GM21529 (cell line): Measurements from ENCODE around the gene CYP8B1.

Experiments used
- ATAC-seq: cut with Tn5 transposase; IDR thresholded peaks from one replicate; pipeline ENCODE4 v1.9.1; 2021; ENCODE audit not compliant: unreplicated experiment

The CYP8B1 gene, protein sequence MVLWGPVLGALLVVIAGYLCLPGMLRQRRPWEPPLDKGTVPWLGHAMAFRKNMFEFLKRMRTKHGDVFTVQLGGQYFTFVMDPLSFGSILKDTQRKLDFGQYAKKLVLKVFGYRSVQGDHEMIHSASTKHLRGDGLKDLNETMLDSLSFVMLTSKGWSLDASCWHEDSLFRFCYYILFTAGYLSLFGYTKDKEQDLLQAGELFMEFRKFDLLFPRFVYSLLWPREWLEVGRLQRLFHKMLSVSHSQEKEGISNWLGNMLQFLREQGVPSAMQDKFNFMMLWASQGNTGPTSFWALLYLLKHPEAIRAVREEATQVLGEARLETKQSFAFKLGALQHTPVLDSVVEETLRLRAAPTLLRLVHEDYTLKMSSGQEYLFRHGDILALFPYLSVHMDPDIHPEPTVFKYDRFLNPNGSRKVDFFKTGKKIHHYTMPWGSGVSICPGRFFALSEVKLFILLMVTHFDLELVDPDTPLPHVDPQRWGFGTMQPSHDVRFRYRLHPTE

DNA sequence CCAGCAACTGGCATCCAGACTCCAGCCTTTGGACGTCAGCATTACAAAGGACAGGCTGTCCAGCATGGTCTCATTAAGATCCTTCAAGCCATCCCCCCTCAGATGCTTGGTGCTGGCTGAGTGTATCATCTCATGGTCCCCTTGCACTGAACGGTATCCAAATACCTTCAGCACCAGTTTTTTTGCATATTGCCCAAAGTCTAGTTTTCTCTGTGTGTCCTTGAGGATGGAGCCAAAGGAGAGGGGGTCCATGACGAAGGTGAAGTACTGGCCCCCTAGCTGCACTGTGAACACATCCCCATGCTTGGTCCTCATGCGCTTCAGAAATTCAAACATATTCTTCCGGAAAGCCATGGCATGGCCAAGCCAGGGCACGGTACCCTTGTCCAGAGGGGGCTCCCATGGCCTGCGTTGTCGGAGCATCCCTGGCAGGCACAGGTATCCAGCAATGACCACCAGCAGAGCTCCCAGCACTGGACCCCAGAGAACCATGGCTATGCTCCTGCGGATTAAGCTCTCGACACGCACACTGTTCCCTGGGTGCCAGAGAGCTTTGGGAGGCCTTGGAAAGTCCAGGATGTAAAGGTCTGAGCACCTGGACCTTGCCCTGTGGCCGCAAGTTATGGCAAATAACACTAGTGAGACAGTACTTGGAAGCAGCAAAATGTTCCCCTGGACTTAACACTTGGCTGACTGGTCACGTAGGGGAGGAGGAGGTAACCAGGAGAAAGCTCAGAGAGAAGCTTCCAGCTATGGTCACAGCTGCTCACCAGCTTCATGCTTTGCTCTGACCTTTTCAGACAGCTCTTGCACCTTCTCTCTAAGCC lies at the start of gene CYP8B1:
Gene CYP8B1 (minus strand): TSS at position 555 of the 827 bp plus-strand sequence. CDS start 63 bp downstream, at position 492.
- ATAC-seq: no peak

DNA sequence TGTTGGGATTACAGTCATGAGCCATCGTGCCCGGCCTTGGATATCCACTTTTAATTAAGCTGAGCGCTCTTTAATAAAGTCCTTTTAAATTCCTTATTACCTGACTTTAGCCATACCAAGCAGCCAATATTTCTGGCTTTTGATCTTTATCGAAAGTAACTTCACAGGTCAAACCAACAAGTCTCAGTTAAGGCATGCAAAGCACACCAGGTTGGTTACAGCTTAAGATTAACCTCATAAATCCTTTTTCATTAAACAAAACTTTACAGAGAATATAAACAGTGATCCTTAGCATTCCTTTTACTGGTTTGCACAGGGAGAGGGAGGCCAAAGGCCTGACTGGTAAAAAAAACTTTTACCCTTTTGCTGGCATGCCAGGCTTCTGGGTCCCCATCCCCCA lies 47.9 kb upstream of the CYP8B1 start:
- no peak for ATAC-seq

DNA sequence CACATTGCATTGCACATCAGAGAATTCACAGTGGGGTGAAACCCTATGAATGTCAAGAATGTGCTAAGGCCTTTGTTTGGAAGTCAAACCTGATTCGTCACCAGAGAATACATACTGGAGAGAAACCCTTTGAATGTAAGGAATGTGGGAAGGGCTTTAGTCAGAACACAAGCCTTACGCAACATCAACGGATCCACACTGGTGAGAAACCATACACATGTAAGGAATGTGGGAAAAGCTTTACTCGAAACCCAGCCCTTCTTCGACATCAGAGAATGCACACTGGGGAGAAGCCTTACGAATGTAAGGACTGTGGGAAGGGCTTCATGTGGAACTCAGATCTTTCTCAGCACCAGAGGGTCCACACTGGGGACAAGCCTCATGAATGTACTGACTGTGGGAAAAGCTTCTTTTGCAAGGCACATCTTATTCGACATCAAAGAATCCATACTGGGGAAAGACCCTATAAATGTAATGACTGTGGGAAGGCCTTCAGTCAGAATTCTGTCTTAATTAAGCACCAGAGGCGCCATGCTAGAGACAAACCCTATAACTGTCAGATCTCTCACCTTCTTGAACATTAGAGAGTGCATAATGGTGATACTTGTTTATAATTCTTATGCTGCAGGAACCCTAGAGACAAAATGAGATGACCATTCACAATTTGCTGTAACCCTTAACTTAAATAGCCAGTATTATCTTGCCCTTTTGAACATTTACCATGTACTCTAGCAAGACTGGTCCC lies 39.3 kb upstream of the CYP8B1 start:
- ATAC-seq: no peak

DNA sequence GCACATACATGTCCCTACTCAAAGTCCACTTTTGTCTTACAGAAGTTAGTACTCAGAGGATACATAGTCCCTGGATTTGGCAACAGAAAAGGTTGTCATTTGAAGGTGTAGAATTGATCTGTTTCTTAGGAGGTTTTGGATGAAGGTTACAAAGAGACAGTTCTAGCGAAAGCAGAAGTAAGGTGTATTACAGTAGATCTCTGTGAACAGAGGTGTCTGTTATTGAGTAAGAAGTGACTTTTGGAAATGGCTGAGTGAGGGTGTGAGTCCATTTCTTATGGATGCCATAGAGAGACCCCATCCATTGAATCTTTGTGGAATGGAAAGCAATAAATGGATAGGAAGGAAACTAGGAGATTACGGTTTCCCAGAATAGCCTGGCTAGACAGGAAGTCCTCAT lies 35.9 kb upstream of the CYP8B1 start:
- ATAC-seq: no peak

DNA sequence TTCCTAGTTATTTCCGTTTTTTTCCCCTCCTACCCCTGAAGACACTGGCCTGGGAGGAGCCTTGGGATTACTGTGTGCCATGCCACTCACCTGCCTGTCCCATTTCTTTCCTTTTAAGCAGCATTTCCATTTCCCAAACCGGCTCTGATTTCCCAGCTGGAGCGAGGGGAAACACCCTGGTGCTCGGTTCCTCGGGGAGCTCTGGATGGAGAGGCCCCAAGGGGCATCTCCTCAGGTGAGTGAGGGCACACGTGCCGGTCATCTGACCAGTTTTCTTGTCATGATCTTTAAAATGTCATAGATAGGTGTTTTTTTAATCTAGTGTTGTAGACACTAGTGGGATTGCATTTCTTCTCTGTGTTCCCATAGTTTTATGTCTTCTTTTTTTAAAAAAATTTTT lies 33.0 kb upstream of the CYP8B1 start:
- no peak for ATAC-seq

DNA sequence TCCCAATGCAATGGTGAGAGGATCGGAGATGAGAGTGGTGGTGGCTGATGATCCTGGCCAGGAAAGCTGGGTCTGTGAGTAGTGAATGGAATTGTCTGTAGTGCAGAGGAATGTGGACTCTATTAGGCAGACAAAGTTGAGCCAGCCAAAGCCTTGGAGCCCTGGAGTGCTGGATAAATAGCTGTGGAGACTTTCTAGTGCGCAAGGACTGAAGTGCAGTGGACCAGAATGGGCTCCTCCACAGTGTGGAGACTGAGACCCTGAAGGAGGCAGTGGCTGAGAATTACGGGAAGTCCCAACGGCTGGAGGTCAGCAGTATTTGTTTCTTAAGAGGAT lies 31.1 kb upstream of the CYP8B1 start:
- ATAC-seq: no peak

DNA sequence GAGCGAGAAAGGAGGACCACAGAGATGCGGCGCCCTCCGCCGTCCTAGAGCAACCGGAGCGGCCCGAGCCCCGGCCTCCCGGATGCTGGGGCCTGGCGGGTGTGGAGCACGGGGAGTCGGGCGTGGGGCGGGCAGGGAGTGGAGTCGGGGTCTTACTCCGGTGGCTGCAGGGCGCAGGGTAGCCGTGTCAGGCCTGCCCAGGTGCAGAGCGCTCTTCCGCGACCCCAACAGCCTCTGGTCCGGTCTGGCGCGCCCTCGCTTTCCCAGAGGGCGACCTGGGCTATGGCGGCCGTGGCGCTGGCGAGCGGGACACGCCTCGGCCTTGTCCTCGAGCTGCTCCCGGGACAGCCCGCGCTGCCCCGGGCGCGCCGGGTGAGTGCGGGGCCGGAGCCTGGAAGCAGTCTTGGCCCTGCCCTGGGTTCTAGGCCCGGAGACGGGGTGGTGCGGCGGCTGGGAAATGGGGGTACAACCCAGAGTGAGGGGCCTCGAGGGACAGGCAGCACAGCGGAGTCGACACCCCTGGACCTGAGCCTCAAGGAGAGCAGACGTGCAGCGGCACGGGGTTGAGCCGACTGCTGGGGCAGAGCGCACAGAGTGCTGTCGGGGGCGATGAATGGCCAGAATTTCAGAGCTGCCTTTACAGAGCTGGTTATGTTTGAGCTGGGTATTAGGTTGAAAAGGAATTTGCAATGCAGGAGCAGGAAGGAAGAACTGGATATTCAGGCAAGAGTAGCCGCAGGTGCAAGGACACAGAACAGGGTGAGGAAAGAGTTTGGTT lies 30.6 kb upstream of the CYP8B1 start, which contains the start of gene ZNF662:
Gene ZNF662 (plus strand): TSS at position 73 of the 778 bp plus-strand sequence. CDS start 1,973 bp downstream, outside the sequence.
- no peak for ATAC-seq

DNA sequence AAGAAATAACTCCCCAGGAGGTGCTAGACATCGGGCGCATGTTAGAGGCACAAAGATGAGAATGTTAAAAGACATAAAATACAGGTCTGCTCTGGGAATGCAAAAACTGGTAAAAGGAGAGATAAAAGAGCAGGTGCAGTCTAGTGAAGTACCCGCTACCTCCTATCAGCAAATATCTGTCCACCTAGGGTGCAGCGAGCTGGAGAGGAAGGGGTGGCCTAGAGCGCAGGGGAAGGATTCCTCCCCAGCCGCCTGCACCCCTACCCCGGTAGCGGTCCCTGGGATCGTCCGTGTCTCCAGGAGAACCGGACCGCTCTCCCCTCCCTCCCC lies 30.0 kb upstream of the CYP8B1 start:
- no peak for ATAC-seq

DNA sequence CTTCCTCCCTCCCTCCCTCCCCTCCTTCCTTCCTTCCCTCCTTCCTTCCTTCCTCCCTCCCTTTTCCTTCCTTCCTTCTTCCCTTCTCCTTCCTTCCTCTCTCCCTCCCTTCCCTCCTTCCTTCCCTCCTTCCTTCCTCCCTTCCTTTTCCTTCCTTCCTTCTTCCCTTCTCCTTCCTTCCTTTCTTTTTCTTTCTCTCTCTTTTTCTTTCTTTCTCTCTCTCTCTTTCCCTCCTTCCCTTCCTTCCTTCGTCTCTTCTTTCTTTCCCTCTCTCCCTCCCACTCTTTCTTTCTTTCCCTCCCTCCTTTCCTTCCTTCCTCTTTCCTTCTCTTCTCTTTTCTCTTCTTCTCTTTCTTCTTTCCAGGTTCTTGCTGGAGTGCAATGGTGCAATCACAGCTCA lies 28.4 kb upstream of the CYP8B1 start:
- no peak for ATAC-seq

DNA sequence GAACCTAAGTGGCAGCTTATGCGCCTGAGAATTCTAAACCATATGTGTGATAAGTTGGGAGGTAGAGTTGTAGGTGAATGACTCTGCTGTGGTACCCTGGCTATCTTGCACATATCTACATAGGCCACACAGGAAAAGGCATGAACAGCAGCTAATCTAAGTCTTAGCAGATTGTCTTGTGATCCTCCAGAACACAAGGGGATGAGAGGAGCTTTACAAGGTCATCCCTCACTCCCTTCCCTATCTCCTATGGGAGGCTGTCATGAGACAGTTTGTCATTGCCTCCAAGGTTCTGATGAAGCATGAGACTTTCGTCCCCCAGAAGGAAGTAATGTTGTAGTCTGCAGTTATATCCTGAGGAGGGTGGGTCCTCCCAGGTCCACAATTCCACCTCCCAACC lies 26.6 kb upstream of the CYP8B1 start:
- no peak for ATAC-seq

DNA sequence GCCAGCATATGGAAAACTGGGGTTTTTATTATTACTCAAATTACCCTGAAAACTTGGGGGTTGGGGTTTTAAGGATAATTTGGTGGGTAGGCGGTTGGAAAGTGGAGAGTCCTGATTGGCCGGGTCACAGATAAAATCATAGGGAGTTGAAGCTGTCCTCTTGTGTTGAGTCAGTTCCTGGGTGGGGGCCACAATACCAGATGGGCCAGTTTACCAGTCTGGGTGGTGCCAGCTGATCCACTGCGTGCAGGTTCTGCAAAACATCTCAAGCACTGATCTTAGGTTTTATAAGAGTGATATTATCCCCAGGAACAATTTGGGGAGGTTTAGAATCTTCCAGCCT lies 25.4 kb upstream of the CYP8B1 start:
- ATAC-seq: no peak

DNA sequence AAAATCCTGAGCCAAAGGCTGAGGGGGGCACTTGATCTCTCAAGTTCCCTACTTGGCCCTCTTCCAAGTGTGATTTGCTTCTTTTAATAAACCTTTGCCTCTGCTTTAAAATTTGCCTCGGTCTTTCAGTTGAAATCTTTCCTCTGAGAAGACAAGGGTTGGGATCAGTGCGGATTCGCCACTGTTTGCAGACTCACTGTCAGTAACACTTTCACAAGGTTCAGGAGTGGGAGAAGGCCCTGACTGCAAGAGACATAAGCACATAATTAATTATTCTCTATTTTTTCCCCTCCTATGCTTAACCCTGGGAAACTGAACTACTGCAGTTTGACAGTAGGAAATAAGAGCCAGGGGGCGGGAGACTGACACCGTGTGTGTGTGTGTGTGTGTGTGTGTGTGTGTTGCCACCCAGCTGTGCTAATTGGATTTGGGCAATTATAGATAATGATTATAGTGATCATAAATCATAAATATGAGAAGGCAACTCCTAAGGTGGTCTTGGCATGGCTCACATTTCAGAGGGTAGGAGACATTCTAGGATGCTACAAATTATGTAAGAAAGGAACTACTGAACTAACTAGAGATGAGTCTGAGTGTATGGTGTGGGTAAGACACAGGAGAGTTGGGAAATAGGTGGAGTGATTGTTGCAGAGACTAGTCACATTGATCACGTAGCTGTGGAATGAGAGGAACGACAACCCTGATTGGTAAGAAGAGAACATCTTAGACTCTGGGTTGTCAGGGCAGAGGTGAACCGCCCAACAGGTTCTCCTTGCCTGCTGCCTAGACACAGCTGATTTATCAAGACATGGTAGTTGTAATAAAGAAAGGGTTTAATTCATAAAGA lies 24.8 kb upstream of the CYP8B1 start:
- ATAC-seq: no peak

DNA sequence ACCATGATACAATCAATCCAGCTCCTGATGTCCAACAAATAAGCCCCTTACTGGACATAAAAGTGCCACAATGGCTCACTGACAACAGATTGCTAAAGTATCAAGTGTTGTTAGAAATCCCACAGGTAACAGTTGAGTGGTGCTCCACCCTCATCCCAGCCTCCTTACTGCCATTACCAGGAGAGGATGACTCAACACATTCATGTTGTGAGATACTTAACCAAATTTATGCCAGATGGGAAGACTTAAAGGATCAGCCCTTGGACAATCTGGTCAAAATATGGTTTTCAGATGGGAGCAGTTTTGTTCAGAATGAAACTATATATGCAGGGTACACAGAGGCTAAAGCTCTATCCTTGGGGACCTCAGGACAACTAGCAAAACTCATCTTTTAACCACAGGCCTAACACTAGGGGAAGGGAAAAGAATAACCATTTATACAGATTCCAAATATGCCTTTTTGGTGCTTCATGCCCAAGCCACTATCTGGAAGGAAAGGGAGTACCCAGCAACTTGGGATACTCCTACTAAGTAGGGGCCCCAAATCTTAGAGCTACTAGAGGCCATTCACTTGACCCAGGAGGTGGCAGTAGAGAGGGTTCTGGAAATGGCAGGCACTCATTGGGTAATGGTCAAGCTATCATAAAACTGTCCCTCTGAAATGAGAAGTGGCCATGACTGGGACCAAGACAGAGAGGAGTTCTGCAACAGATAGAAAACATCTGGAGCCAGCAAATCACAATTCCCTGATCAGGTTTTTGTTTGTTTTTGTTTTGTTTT lies 23.4 kb upstream of the CYP8B1 start:
- ATAC-seq: no peak

DNA sequence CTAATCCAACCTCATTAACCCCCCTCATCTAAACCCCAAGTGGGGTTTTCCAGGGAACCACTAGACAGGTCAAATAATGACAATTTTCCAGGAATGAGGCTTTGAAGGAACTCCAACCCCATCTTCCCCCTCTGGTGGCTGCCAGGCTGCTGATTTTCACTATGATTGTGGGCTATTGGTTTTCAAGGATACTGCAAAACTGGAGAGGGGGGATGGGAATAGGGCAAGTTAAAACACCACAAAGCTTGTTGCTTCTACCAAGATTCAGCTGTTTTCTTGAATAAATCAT lies 19.8 kb upstream of the CYP8B1 start:
- ATAC-seq: no peak

DNA sequence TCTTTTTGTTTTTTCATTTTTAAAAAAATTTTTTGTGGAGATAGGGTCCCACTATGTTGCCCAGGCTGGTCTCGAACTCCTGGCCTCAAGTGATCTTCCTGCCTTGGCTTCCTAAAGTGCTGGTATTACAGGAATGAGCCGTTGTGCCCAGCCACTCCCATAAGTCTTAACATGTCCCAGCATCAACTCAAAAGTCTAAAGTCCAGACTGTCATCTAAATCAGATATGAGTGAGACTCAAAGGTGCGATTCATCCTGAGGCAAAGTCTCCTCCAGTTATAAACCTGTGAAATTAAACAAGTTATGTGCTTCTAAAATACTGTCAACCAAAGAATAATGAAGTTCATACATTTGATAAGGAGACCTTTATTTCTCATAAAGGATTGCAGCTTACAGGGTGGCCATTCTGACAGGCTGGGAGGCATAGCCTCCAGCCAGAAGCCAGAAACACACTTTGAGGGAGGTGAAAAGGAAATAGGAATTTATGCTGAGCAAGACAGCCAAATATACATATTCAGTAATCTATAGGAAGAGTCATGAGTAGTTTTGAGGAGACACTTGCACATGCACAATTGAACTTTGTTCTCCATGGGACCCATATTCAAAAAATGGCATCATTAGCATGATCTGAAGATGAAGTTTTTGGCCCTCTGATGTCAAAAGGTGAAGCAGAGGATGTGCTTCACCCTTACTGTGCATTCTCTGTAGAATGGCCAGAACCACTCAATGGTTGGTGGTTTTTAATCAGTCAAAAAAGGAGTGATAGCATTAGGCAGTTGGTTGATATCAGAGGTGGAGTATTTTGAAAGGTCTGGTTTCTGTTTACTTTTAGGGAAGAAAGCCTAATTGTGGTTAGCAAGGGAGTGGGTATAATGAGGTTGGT lies 19.3 kb upstream of the CYP8B1 start:
- ATAC-seq: no peak

DNA sequence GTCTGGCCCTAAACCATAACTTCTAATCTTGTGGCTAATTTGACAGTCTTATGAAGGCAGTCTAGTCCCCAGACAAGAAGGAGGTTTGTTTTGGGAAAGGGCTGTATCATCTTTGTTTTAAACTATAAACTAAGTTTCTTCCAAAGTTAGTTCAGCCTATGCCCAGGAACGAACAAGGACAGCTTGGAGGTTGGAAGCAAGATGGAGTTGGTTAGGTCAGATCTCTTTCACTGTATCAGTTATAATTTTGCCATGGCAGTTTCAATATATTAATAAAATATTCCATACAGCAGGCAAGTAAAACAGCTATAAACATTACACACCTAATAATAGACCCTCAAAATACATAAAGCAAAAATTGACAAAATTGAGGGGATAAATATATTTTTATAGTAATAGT lies 17.1 kb upstream of the CYP8B1 start:
- ATAC-seq: no peak

DNA sequence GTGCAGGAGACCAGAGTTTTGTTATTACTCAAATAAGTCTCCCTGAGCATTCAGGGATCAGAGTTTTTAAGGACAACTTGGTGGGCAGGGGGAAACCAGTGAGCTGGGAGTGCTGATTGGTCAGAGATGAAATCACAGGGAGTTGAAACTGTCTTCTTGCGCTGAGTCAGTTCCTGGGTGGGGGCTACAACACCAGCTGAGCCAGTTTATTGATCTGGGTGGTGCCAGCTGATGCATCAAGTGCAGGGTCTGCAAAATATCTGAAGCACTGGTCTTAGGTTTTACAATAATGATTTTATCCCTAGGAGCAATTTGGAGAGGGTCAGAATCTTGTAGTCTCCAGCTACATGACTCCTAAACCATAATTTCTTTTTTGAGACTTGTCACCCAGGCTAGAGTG lies 16.5 kb upstream of the CYP8B1 start:
- ATAC-seq: no peak

DNA sequence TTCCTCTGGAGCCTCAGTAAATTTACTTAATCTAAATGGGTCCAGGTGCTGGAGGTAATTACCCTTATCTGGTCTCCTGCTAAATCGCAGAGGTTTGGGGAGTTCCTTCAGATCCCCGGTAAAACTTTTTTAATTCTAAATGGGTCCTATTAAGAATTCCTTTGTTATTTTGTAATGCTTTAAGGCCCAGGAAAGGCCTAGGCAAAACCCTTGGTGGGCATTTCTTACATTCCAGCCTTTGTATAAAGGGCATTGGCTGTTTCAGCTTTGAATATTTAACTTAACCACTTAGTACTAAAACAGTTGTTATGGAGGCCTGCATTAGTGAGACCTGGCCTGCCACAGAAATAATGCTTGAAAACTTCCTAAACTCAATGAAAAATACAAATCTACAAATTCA lies 15.4 kb upstream of the CYP8B1 start:
- ATAC-seq: no peak
